H1 (cell line): Measurements from ENCODE around the gene TNXB. TPM values are rescaled to one million over a fixed set of nuclear protein-coding genes. Genes with fewer than 3 reads are reported as not detected.

Experiments used
- ATF2 ChIP-seq: IDR thresholded peaks from 2 replicates; pipeline ENCODE4 v1.6.1; 2012; ENCODE audit warnings: low read length, inconsistent platforms
- HDAC2 ChIP-seq, 2 experiments: fragments of 300-600 bp in 1 of 2; sonication (generic) in 1 of 2; IDR thresholded peaks; 2 replicates each; pipeline ENCODE4 v1.6.1; 2011 to 2012; ENCODE audit warnings: low read depth in 2 of 2, low read length in 2 of 2, mild to moderate bottlenecking in 2 of 2, moderate library complexity in 2 of 2, borderline replicate concordance in 1 of 2, inconsistent platforms in 1 of 2
- HDAC6 ChIP-seq: IDR thresholded peaks from one replicate; pipeline ENCODE4 v1.7.1; 2012; ENCODE audit warnings: low read depth, mild to moderate bottlenecking, inconsistent platforms, low read length, moderate library complexity
- KDM1A ChIP-seq: fragments of 200-600, 300-600 bp; sonication (generic); IDR thresholded peaks from 2 replicates; pipeline ENCODE4 v1.7.1; 2016; ENCODE audit warnings: mild to moderate bottlenecking, low read length, borderline replicate concordance
- POLR2AphosphoS5 ChIP-seq: IDR thresholded peaks from 2 replicates; pipeline ENCODE4 v1.6.1; 2011; ENCODE audit warnings: low read depth, low read length
- RAD21 ChIP-seq, 2 experiments: IDR thresholded peaks in 1 of 2; conservative IDR thresholded peaks in 1 of 2; 2 replicates each; pipeline ENCODE4 v1.6.1; 2011; ENCODE audit warnings: low read depth in 2 of 2, low read length in 2 of 2, improper control_type of control experiment in 1 of 2, inconsistent platforms in 1 of 2, mild to moderate bottlenecking in 1 of 2, moderate library complexity in 1 of 2
- SIX5 ChIP-seq: IDR thresholded peaks from 2 replicates; pipeline ENCODE4 v1.6.1; 2011; ENCODE audit warnings: mild to moderate bottlenecking, low read depth, low read length
- TBP ChIP-seq: IDR thresholded peaks from 2 replicates; pipeline ENCODE4 v1.6.1; 2011; ENCODE audit warnings: low read depth, low read length, improper control_type of control experiment
- polyA plus RNA-seq, 7 experiments: library from polyadenylated mRNA; depleted of rRNA in 3 of 7; stranded (reverse) in 5 of 7; unstranded in 2 of 7; fragments of >200 nt in 5 of 7; fragments of 200-250 nt in 2 of 7; gene quantifications; 1 replicate in 5 of 7; 2 replicates in 1 of 7; 4 replicates in 1 of 7; pipeline versions ENCODE4 v1.2.1 to v1.2.3, GENCODE V29; 2011 to 2013; ENCODE audit warnings: missing spikeins in 2 of 7, mixed read lengths in 2 of 7
- total RNA-seq: library from RNA; stranded (reverse); fragmentation: NEBNext Ultra II Directional; extraction: Animal tissue kit (Norgen Biotek cat#: 25700); gene quantifications from 2 replicates; pipeline ENCODE4 v1.2.1, GENCODE V29; 2021

TNXB gene
- total and polyA plus RNA-seq, 2 of the 8 experiments (the other 6 are each of a cell fraction or from before 2014, with no cell fraction given) = 3.1 to 4.8 TPM

GRCh38 chr6:32081168-32081990 is 27.8 kb downstream of the TNXB start (continued):
- TF ChIP-seq ATF2 = no peak
- no peak for TF ChIP-seq KDM1A
- TF ChIP-seq TBP = no peak
- no peak for TF ChIP-seq HDAC6
- TF ChIP-seq RAD21 (IDR thresholded peaks at IDR 0.05 in 1 of 2, conservative IDR thresholded peaks at IDR 0.05 in 1 of 2; ENCODE audit: low read depth in 2 of 2, low read length in 2 of 2) = no peak
- TF ChIP-seq HDAC2 (IDR thresholded peaks at IDR 0.05; ENCODE audit: borderline replicate concordance in 1 of 2, low read depth in 2 of 2, low read length in 2 of 2) = no peak
- no peak for TF ChIP-seq SIX5
- TF ChIP-seq POLR2AphosphoS5 = no peak
- TF ChIP-seq, all 59 proteins: peak for 0
